Measurements from ENCODE around the gene PPM1L.
A peak's percentile ranks its signal among the peaks of the same experiment; 100 is the strongest.

DNA sequence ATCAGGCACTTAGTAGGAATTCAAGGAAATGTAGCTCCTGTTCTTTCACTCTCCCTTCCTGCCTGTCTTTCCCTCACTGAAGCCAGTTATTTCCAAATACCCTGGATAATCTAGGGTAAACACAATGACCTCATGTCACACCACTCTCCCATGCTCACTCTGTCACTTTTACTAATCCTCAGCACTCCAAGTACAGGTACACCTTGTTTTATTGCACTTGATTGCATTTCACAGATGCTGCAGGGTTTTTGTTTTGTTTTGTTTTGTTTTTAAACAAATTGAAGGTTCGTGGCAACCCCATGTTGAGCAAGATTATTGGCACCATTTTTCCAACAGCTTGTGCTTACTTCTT is 40.8 kb downstream of the PPM1L start:
- TF ChIP-seq, protein P1, sequence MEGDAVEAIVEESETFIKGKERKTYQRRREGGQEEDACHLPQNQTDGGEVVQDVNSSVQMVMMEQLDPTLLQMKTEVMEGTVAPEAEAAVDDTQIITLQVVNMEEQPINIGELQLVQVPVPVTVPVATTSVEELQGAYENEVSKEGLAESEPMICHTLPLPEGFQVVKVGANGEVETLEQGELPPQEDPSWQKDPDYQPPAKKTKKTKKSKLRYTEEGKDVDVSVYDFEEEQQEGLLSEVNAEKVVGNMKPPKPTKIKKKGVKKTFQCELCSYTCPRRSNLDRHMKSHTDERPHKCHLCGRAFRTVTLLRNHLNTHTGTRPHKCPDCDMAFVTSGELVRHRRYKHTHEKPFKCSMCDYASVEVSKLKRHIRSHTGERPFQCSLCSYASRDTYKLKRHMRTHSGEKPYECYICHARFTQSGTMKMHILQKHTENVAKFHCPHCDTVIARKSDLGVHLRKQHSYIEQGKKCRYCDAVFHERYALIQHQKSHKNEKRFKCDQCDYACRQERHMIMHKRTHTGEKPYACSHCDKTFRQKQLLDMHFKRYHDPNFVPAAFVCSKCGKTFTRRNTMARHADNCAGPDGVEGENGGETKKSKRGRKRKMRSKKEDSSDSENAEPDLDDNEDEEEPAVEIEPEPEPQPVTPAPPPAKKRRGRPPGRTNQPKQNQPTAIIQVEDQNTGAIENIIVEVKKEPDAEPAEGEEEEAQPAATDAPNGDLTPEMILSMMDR (IDR thresholded peaks at IDR 0.05), result no peak
- no peak for TF ChIP-seq POLR2A (IDR thresholded peaks at IDR 0.05)
- peak in 1 of 2 donors; percentile 34 for TF ChIP-seq POLR2AphosphoS5 (IDR thresholded peaks at IDR 0.05; ENCODE audit: insufficient read depth in 1 of 2, low read depth in 1 of 2)

Measured in vagina (tissue), 2 donors.